ENCODE results near the gene S100PBP. TPM values are rescaled to one million over a fixed set of nuclear protein-coding genes. Genes with fewer than 3 reads are reported as not detected.

S100PBP gene
- total and polyA plus RNA-seq, 2 donors (not counting 3 experiments of a cell fraction or from before 2014, with no cell fraction given), result 15.4 to 38.6 TPM

DNA sequence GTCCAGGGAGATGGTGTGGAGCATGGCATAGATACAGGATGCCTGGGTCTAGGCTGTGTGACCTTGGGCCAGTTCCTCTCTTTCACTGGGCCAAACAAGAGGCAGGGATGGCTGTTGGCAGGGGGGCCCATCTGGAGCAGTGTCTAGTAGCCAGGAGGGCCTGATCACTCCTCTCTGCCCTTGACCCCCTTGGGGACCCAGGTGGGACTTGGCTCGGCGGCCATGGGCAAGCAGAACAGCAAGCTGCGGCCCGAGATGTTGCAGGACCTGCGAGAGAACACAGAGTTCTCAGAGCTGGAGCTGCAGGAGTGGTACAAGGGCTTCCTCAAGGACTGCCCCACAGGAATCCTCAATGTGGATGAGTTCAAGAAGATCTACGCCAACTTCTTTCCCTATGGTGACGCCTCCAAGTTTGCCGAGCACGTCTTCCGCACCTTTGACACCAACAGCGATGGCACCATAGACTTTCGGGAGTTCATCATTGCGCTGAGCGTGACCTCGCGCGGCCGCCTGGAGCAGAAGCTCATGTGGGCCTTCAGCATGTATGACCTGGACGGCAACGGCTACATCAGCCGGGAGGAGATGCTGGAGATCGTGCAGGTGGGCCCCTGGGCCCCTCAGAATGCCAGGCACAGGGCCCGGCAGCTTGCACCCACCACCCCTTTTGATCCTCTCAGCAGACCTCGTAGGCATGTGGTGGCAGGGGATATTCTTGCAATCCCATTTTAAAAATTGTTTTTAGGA is 71.4 kb downstream of the S100PBP start:
- ChIA-PET POLR2A (no interaction called here), CTCF (interaction anchor here (0.8 to 5.7 kb wide), 4 partner anchors 8 to 17 kb away, joined by 3 to 51 read pairs (median 16); no protein-coding TSS in a partner anchor)
- Histone ChIP-seq H3K9ac (replicated peaks; ENCODE audit: extremely low read depth, insufficient read depth, low read length) (no peak overlapping the region), H4K20me1 (replicated peaks; ENCODE audit: control insufficient read depth, extremely low read depth, insufficient read depth, low read length) (no peaks in the 10 kb centered on the region), H3K4me3 (replicated peaks in 1 of 3; ENCODE audit: insufficient read depth in 1 of 3, low read depth in 1 of 3, low read length in 3 of 3) (no peak overlapping the region), H2AFZ (ENCODE audit: low read depth, low read length) (no peak overlapping the region), H3K27ac (ENCODE audit: insufficient read depth, low read depth, low read length) (no peak overlapping the region), H3K27me3 (ENCODE audit: control insufficient read depth in 2 of 2, insufficient read depth in 2 of 2, low read length in 2 of 2) (peaks cover 25 to 32% of the 10 kb centered on the region in 2 experiments), H3K9me3 (replicated peaks; ENCODE audit: control insufficient read depth, insufficient read depth, low read length) (no peaks in the 10 kb centered on the region), H3K36me3 (ENCODE audit: control insufficient read depth in 2 of 2, extremely low read depth in 1 of 2, insufficient read depth in 2 of 2, low read length in 2 of 2) (no peaks in the 10 kb centered on the region), H3K79me2 (ENCODE audit: control insufficient read depth, insufficient read depth, low read length) (no peaks in the 10 kb centered on the region), H3K4me2 (ENCODE audit: insufficient read depth, low read length) (no peak overlapping the region), H3K9me1 (replicated peaks; ENCODE audit: control insufficient read depth, extremely low read depth, insufficient read depth, low read length) (no peaks in the 10 kb centered on the region), H3K4me1 (ENCODE audit: control insufficient read depth, extremely low read depth, insufficient read depth, low read length) (no peaks in the 10 kb centered on the region)
- no TSS peak for BruUV-seq (replicated peaks)
- DNase-seq (ENCODE audit: low read depth, low spot score) (no peak), FAIRE-seq (no peak)
- dilution Hi-C loops (cut with MboI; ENCODE audit: extremely low pct_ligation_motif_present, low sequenced_read_pairs) (no loop called here), intact Hi-C loops (cut with micrococcal nuclease) (no loop called here)
- TF ChIP-seq MYC (IDR thresholded peaks at IDR 0.05; ENCODE audit: low read depth, low read length), result no peak
- no peak for TF ChIP-seq EZH2 (IDR thresholded peaks at IDR 0.05; ENCODE audit: borderline replicate concordance, low read depth, low read length, severe bottlenecking)
- no peak for TF ChIP-seq GATA2 (IDR thresholded peaks at IDR 0.05; ENCODE audit: insufficient read depth, insufficient read length, low read depth, low read length)
- TF ChIP-seq JUN (IDR thresholded peaks at IDR 0.05; ENCODE audit: borderline replicate concordance, insufficient read depth, insufficient read length, low read depth), result no peak
- no peak for TF ChIP-seq FOS (IDR thresholded peaks at IDR 0.05; ENCODE audit: borderline replicate concordance, insufficient read depth, low read length)
- no peak for TF ChIP-seq POLR2AphosphoS5 (IDR thresholded peaks at IDR 0.05; ENCODE audit: insufficient read depth, low read depth, low read length)
- TF ChIP-seq POLR2A (IDR thresholded peaks at IDR 0.05; ENCODE audit: low read depth, low read length), result no peak
- TF ChIP-seq, protein P1, sequence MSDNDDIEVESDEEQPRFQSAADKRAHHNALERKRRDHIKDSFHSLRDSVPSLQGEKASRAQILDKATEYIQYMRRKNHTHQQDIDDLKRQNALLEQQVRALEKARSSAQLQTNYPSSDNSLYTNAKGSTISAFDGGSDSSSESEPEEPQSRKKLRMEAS (IDR thresholded peaks at IDR 0.05; ENCODE audit: insufficient read depth, insufficient read length), result no peak
- TF ChIP-seq, protein P2, sequence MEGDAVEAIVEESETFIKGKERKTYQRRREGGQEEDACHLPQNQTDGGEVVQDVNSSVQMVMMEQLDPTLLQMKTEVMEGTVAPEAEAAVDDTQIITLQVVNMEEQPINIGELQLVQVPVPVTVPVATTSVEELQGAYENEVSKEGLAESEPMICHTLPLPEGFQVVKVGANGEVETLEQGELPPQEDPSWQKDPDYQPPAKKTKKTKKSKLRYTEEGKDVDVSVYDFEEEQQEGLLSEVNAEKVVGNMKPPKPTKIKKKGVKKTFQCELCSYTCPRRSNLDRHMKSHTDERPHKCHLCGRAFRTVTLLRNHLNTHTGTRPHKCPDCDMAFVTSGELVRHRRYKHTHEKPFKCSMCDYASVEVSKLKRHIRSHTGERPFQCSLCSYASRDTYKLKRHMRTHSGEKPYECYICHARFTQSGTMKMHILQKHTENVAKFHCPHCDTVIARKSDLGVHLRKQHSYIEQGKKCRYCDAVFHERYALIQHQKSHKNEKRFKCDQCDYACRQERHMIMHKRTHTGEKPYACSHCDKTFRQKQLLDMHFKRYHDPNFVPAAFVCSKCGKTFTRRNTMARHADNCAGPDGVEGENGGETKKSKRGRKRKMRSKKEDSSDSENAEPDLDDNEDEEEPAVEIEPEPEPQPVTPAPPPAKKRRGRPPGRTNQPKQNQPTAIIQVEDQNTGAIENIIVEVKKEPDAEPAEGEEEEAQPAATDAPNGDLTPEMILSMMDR (IDR thresholded peaks at IDR 0.05; ENCODE audit: extremely low read depth in 1 of 2, insufficient read depth in 1 of 2, low read depth in 1 of 2, low read length in 2 of 2), result no peak
